Neuronal stem cell (in vitro differentiated cells): ENCODE measurements around the gene CPLANE2.

Experiments
- DNase-seq: peaks from one replicate; pipeline ENCODE4 v3.0.0-alpha.2; 2013; ENCODE audit warnings: low spot score
- H2AFZ ChIP-seq: one replicate; pipeline ENCODE4 v1.6.1; 2013; ENCODE audit warnings: mild to moderate bottlenecking, low read length, inconsistent platforms
- H2AK5ac ChIP-seq: 2 replicates; pipeline ENCODE4 v1.6.1; 2013; ENCODE audit warnings: low read depth, mild to moderate bottlenecking, inconsistent platforms, low read length, moderate library complexity, mixed read lengths
- H2BK120ac ChIP-seq: 2 replicates; pipeline ENCODE4 v1.6.1; 2013; ENCODE audit warnings: low read depth, mild to moderate bottlenecking, inconsistent platforms, low read length, moderate library complexity, mixed read lengths
- H2BK12ac ChIP-seq: one replicate; pipeline ENCODE4 v1.6.1; 2013; ENCODE audit warnings: low read length, inconsistent platforms
- H2BK15ac ChIP-seq: 2 replicates; pipeline ENCODE4 v1.6.1; 2013; ENCODE audit warnings: mild to moderate bottlenecking, low read length, inconsistent platforms, mixed read lengths
- H2BK5ac ChIP-seq: one replicate; pipeline ENCODE4 v1.6.1; 2013; ENCODE audit warnings: inconsistent platforms, mild to moderate bottlenecking, low read length, moderate library complexity
- H3K14ac ChIP-seq: one replicate; pipeline ENCODE4 v1.6.1; 2013; ENCODE audit warnings: low read length, inconsistent platforms
- H3K18ac ChIP-seq: 2 replicates; pipeline ENCODE4 v1.6.1; 2013; ENCODE audit warnings: low read length, inconsistent platforms
- H3K23ac ChIP-seq: 2 replicates; pipeline ENCODE4 v1.6.1; 2013; ENCODE audit warnings: low read depth, mild to moderate bottlenecking, mixed read lengths, low read length, inconsistent platforms; ENCODE audit not compliant: poor library complexity
- H3K27ac ChIP-seq: replicated peaks from 3 replicates; pipeline ENCODE4 v1.5.1; 2013; ENCODE audit warnings: low read length, inconsistent platforms
- H3K27me3 ChIP-seq, 3 experiments: 2 replicates each; pipeline ENCODE4 v1.6.1; 2013; ENCODE audit warnings: low read length in 3 of 3, mild to moderate bottlenecking in 2 of 3, inconsistent platforms in 1 of 3, low read depth in 1 of 3, mixed read lengths in 1 of 3, moderate library complexity in 1 of 3; ENCODE audit not compliant: control insufficient read depth in 3 of 3, insufficient read depth in 3 of 3
- H3K36me3 ChIP-seq, 2 donors: replicated peaks in 1 of 2; 2 replicates each; pipeline ENCODE4 v1.6.1; 2013; ENCODE audit warnings: low read length in 2 of 2; ENCODE audit not compliant: control insufficient read depth in 2 of 2, insufficient read depth in 2 of 2
- H3K4ac ChIP-seq: 2 replicates; pipeline ENCODE4 v1.6.1; 2013; ENCODE audit warnings: inconsistent platforms, mild to moderate bottlenecking, low read length, moderate library complexity
- H3K4me1 ChIP-seq, 2 donors: 1 replicate in 1 of 2; 2 replicates in 1 of 2; pipeline ENCODE4 v1.6.1; 2013; ENCODE audit warnings: low read length in 2 of 2, low read depth in 1 of 2; ENCODE audit not compliant: control insufficient read depth in 2 of 2, insufficient read depth in 1 of 2
- H3K4me2 ChIP-seq: one replicate; pipeline ENCODE4 v1.6.1; 2013; ENCODE audit warnings: mild to moderate bottlenecking, low read length, inconsistent platforms; ENCODE audit not compliant: insufficient read depth, poor library complexity, severe bottlenecking
- H3K4me3 ChIP-seq, 2 donors: 2 replicates each; pipeline ENCODE4 v1.5.1; 2013; ENCODE audit warnings: low read length in 2 of 2, mild to moderate bottlenecking in 2 of 2, inconsistent platforms in 1 of 2, moderate library complexity in 1 of 2
- H3K79me1 ChIP-seq: one replicate; pipeline ENCODE4 v1.6.1; 2013; ENCODE audit warnings: low read depth, mild to moderate bottlenecking, inconsistent platforms, low read length, moderate library complexity
- H3K9ac ChIP-seq: one replicate; pipeline ENCODE4 v1.6.1; 2013; ENCODE audit warnings: mild to moderate bottlenecking, low read depth, low read length, inconsistent platforms; ENCODE audit not compliant: poor library complexity
- H3K9me3 ChIP-seq, 2 donors: replicated peaks in 1 of 2; 2 replicates each; pipeline versions ENCODE3 to v1.6.1; 2013; ENCODE audit warnings: low read length in 2 of 2, mild to moderate bottlenecking in 2 of 2, inconsistent platforms in 1 of 2, low read depth in 1 of 2, mixed read lengths in 1 of 2, moderate library complexity in 1 of 2; ENCODE audit not compliant: control insufficient read depth in 2 of 2, insufficient read depth in 1 of 2
- H4K8ac ChIP-seq: one replicate; pipeline ENCODE4 v1.6.1; 2013; ENCODE audit warnings: low read depth, mild to moderate bottlenecking, inconsistent platforms, low read length, moderate library complexity
- H4K91ac ChIP-seq: one replicate; pipeline ENCODE4 v1.6.1; 2013; ENCODE audit warnings: low read length, low read depth, mild to moderate bottlenecking, inconsistent platforms; ENCODE audit not compliant: poor library complexity
- WGBS, 2 donors: extraction: QIAGEN DNeasy Blood & Tissue Kit; methylation state at CpG; one replicate each; pipeline ENCODE4 v1.1.7; 2013; ENCODE audit warnings: missing lambda C conversion rate in 2 of 2, mixed read lengths in 1 of 2; ENCODE audit not compliant: insufficient read length in 2 of 2, insufficient replicate concordance in 1 of 2; ENCODE audit errors: extremely low coverage in 2 of 2; 5-methylcytosine and 5-hydroxymethylcytosine counted together

Gene CPLANE2

DNA sequence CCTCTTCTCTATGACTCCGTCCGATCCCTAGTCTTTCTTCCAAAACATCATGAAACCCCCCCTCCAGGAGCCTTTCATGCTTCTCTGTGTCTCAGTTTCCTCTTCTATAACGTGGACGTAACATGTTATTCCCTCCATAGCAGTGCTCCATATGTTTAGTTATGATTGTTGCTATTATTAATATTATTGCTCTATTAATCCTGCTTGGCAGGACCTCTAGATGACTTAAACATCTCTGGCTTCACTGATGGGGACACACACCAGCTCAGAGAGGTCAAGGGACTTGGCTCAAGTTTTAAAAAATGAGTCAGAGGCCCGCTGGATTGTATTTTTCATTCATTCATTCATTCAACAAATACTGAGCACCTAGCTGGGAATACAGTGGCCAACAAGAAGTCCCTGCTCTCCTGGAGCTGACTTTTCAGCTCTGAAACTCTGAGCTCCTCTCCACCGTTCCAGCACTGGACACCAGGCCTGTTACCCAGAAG lies 404 bp upstream of the CPLANE2 start:
- peak overlapping the region; percentile 88 for H2AFZ ChIP-seq
- no peaks in the 10 kb centered on the region for H3K79me1 ChIP-seq
- no peak for DNase-seq
- no peak overlapping the region for H4K91ac ChIP-seq
- no peak overlapping the region for H2AK5ac ChIP-seq
- no peak overlapping the region for H2BK5ac ChIP-seq
- H3K9me3 ChIP-seq = peaks cover 0 to 1% of the 10 kb centered on the region in 2 donors
- H4K8ac ChIP-seq = no peak overlapping the region
- no peak overlapping the region for H3K27ac ChIP-seq
- no peak overlapping the region for H2BK15ac ChIP-seq
- peak overlapping the region in 1 of 2 donors; percentile 58 for H3K4me3 ChIP-seq
- no peak overlapping the region for H3K4ac ChIP-seq
- H2BK12ac ChIP-seq = no peak overlapping the region
- WGBS, 2 donors = no CpG with 5 or more reads among the region's 6 CpGs
- no peaks in the 10 kb centered on the region for H3K27me3 ChIP-seq
- H3K18ac ChIP-seq = no peak overlapping the region
- H3K4me2 ChIP-seq = peak overlapping the region; percentile 83
- H3K14ac ChIP-seq = no peak overlapping the region
- no peaks in the 10 kb centered on the region for H3K36me3 ChIP-seq
- H3K4me1 ChIP-seq = peaks cover 7 to 10% of the 10 kb centered on the region in 2 donors
- H3K23ac ChIP-seq = peak overlapping the region; percentile 98
- no peak overlapping the region for H3K9ac ChIP-seq
- H2BK120ac ChIP-seq = no peak overlapping the region

DNA sequence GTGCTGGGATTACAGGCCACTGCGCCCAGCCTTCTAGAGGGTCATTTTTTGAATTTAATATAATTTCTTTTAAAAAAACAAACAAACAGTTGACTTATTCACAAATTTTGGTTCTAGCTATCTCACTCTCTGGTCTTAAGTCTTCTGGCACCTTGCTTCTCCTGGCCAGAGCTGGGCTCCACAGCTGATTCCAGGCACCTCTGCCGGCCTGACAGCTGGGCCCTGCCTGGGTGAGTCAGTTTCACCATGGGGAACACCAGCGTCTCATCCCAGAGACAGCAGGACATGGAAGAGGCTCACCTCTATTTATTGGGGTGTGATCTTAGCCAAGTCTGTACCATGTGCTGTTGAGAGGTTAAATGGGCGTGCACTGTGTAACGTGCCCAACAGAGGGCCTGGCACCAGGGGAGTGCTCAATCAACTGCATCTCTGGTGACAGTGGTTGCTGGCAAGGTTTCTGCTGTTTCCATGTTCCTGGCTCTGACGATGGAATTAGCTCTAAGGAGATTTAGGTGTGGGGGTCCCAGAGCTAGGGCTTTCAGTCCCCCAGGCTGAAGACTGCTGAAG lies 956 bp downstream of the CPLANE2 start:
- Histone ChIP-seq H3K9ac (no peak overlapping the region), H2BK120ac (no peak overlapping the region), H3K4me3 (peak overlapping the region; percentile 58 to 87), H3K4ac (no peak overlapping the region), H3K9me3 (peaks cover 0 to 1% of the 10 kb centered on the region in 2 donors), H3K36me3 (peaks cover 0 to 2% of the 10 kb centered on the region in 2 donors), H3K27ac (no peak overlapping the region), H3K79me1 (no peaks in the 10 kb centered on the region), H2BK15ac (no peak overlapping the region), H3K27me3 (no peaks in the 10 kb centered on the region), H3K18ac (no peak overlapping the region), H2AK5ac (peak overlapping the region; percentile 5), H3K14ac (no peak overlapping the region), H4K8ac (no peak overlapping the region), H3K4me1 (peaks cover 7 to 9% of the 10 kb centered on the region in 2 donors), H3K23ac (no peak overlapping the region), H2BK5ac (no peak overlapping the region), H2AFZ (peak overlapping the region; percentile 88), H3K4me2 (peak overlapping the region; percentile 83), H2BK12ac (no peak overlapping the region), H4K91ac (no peak overlapping the region)
- WGBS, 2 donors = no CpG with 5 or more reads among the region's 6 CpGs
- no peak for DNase-seq

DNA sequence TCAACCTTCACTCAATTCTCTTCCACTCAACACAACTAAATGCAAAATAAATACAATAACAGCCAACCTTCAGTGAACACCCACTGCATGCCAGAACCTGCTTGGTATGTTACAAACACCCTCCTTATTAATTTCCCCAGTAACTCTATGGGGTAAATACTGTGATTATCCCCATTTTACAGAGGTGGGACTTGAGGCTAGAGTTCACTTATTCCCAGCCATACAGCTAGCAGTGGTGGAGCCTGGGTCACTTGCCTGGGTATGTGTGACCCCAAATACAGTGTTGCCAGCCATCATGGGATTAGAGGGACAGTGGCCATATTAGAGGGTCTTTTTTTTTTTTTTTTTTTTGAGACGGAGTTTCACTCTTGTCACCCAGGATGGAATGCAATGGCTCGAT lies 1.6 kb downstream of the CPLANE2 start:
- DNase-seq = no peak
- Histone ChIP-seq H3K27me3 (no peaks in the 10 kb centered on the region), H4K91ac (no peak overlapping the region), H2AFZ (no peak overlapping the region), H2AK5ac (no peak overlapping the region), H3K4me3 (no peak overlapping the region), H2BK5ac (no peak overlapping the region), H3K4me2 (no peak overlapping the region), H2BK15ac (no peak overlapping the region), H3K36me3 (peaks cover 0 to 2% of the 10 kb centered on the region in 2 donors), H3K23ac (no peak overlapping the region), H2BK12ac (no peak overlapping the region), H3K9me3 (peaks cover 0 to 1% of the 10 kb centered on the region in 2 donors), H4K8ac (no peak overlapping the region), H3K4ac (no peak overlapping the region), H3K14ac (no peak overlapping the region), H3K27ac (no peak overlapping the region), H3K18ac (no peak overlapping the region), H3K4me1 (peaks cover 7 to 9% of the 10 kb centered on the region in 2 donors), H3K79me1 (no peaks in the 10 kb centered on the region), H3K9ac (no peak overlapping the region), H2BK120ac (no peak overlapping the region)
- WGBS, 2 donors = no CpG with 5 or more reads among the region's 2 CpGs

DNA sequence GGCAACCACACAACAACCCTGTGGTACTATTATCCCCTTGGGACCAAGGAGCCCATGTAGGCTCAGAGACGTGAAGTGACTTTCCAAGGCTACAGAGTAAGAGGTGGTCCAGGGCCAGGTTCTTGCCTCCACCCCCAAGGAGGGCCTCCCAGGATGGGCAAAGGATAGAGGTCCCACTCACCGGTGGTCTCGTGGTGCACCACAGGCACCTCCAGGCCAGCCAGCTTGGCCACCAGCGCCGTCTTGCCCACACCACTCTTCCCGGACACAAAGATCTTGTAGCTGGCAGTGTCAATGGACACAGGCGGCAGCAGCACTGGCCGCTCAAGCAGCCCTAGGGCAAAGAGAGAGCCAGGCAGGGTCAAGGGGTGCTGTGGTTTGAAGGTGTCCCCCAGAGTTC lies 3.6 kb downstream of the CPLANE2 start:
- H3K4me3 ChIP-seq = no peak overlapping the region
- H4K8ac ChIP-seq = no peak overlapping the region
- H2BK12ac ChIP-seq = no peak overlapping the region
- H3K36me3 ChIP-seq = peaks cover 0 to 2% of the 10 kb centered on the region in 2 donors
- H3K27me3 ChIP-seq = peaks cover 1 to 12% (median 9%) of the 10 kb centered on the region in 3 experiments
- no peak overlapping the region for H3K9ac ChIP-seq
- H2BK15ac ChIP-seq = no peak overlapping the region
- H3K4ac ChIP-seq = no peak overlapping the region
- H3K9me3 ChIP-seq = peaks cover 0 to 1% of the 10 kb centered on the region in 2 donors
- DNase-seq = no peak
- H3K79me1 ChIP-seq = no peaks in the 10 kb centered on the region
- H3K23ac ChIP-seq = no peak overlapping the region
- H2AFZ ChIP-seq = no peak overlapping the region
- no peak overlapping the region for H3K4me2 ChIP-seq
- no peak overlapping the region for H4K91ac ChIP-seq
- no peak overlapping the region for H3K14ac ChIP-seq
- H2BK5ac ChIP-seq = no peak overlapping the region
- H2AK5ac ChIP-seq = no peak overlapping the region
- no peak overlapping the region for H2BK120ac ChIP-seq
- H3K18ac ChIP-seq = no peak overlapping the region
- peaks cover 7 to 9% of the 10 kb centered on the region in 2 donors for H3K4me1 ChIP-seq
- no peak overlapping the region for H3K27ac ChIP-seq
- WGBS, 2 donors = no CpG with 5 or more reads among the region's 8 CpGs
